Activated CD8-positive, alpha-beta T cell treated with anti-CD3 and anti-CD28 coated beads for 36 hours (primary cell): ENCODE data around the gene CABP5. TPM values are rescaled to one million over a fixed set of nuclear protein-coding genes. Genes with fewer than 3 reads are reported as not detected.

Experiments used
- ATAC-seq: fragments of 200-7000 bp; cut with Tn5 transposase; one replicate; pipeline ENCODE4 v1.10.0; 2021; ENCODE audit warnings: mild to moderate bottlenecking, moderate library complexity
- CTCF ChIA-PET: fragments of 350-600 bp; sonication (Branson Sonifier 250); formaldehyde crosslinking; loops from one replicate; lab custom pipeline; 2021; ENCODE audit warnings: antibody characterized with exemption; lab: Charles Lee
- POLR2A ChIA-PET: fragments of 350-600 bp; sonication (Branson Sonifier 250); formaldehyde crosslinking; loops from one replicate; lab custom pipeline; 2021; ENCODE audit warnings: antibody characterized with exemption; lab: Charles Lee
- DNase-seq: peaks from one replicate; pipeline ENCODE4 v3.0.0-alpha.2; 2020
- H3K27ac Mint-ChIP-seq: one replicate; pipeline ENCODE4 v1.8.0; 2021; ENCODE audit warnings: mild to moderate bottlenecking, mixed read lengths
- H3K27me3 Mint-ChIP-seq: one replicate; pipeline ENCODE4 v1.8.0; 2021; ENCODE audit warnings: mixed read lengths
- H3K36me3 Mint-ChIP-seq: one replicate; pipeline ENCODE4 v1.8.0; 2021; ENCODE audit warnings: low read depth, mixed read lengths
- H3K4me1 Mint-ChIP-seq: one replicate; pipeline ENCODE4 v1.8.0; 2021; ENCODE audit warnings: low read depth, mixed read lengths
- H3K4me3 Mint-ChIP-seq: one replicate; pipeline ENCODE4 v1.8.0; 2021; ENCODE audit warnings: mild to moderate bottlenecking, moderate library complexity, mixed read lengths
- H3K9me3 Mint-ChIP-seq: one replicate; pipeline ENCODE4 v1.8.0; 2021; ENCODE audit warnings: mixed read lengths
- intact Hi-C: fragments of 100-400 bp; cut with micrococcal nuclease; formaldehyde crosslinking; loops from one replicate; pipeline ENCODE4 v1.10.0; 2022
- total RNA-seq, 2 experiments: library from RNA; stranded (reverse); gene quantifications; one replicate each; pipeline ENCODE4 v1.2.3, GENCODE V29; 2021
- TF ChIP-seq, protein P1 (sequence below): fragments of 200-600 bp; IDR thresholded peaks from one replicate; pipeline ENCODE4 v1.8.0; 2022; ENCODE audit warnings: antibody characterized with exemption, mild to moderate bottlenecking

The CABP5 gene
- total RNA-seq, 2 experiments from 2014 or later: not detected

DNA sequence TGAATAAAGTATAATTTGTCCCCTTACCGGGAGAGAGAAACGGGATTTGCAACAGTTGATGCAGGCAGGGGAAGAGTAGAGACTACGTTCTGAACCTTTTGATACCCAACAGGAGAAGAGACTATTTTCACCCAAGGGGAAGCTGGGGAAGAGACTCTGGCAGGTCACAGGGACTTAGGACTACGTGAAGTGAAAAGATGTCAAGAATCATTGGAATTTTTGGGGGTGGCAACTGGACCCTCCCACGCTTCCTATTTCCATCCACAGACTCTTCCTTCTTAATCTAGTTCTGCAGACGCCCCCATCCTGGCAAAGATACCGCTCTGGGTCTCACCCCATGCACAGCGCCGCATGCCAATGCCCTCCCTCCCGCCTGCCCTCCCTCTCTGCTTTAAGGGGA is 13.8 kb downstream of the CABP5 start:
- Mint-ChIP-seq H3K27ac (no peak overlapping the region), H3K36me3 (no peaks in the 10 kb centered on the region), H3K9me3 (no peaks in the 10 kb centered on the region), H3K4me3 (no peak overlapping the region), H3K4me1 (no peaks in the 10 kb centered on the region), H3K27me3 (peaks cover 18% of the 10 kb centered on the region)
- CTCF ChIA-PET: interaction anchor here (1.0 kb wide), 1 partner anchor 73 kb away, joined by 3 read pairs; no protein-coding TSS in a partner anchor
- TF ChIP-seq, protein P1, sequence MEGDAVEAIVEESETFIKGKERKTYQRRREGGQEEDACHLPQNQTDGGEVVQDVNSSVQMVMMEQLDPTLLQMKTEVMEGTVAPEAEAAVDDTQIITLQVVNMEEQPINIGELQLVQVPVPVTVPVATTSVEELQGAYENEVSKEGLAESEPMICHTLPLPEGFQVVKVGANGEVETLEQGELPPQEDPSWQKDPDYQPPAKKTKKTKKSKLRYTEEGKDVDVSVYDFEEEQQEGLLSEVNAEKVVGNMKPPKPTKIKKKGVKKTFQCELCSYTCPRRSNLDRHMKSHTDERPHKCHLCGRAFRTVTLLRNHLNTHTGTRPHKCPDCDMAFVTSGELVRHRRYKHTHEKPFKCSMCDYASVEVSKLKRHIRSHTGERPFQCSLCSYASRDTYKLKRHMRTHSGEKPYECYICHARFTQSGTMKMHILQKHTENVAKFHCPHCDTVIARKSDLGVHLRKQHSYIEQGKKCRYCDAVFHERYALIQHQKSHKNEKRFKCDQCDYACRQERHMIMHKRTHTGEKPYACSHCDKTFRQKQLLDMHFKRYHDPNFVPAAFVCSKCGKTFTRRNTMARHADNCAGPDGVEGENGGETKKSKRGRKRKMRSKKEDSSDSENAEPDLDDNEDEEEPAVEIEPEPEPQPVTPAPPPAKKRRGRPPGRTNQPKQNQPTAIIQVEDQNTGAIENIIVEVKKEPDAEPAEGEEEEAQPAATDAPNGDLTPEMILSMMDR: no peak
- DNase-seq: no peak
- intact Hi-C loops: no loop called here
- POLR2A ChIA-PET: no interaction called here
- ATAC-seq: no peak

- no peaks in the 10 kb centered on the region for H3K36me3 Mint-ChIP-seq
- H3K4me3 Mint-ChIP-seq: no peak overlapping the region
- ATAC-seq (no peak), DNase-seq (no peak)
- ChIA-PET POLR2A (no interaction called here), CTCF (interaction anchor here (1.0 kb wide), 1 partner anchor 74 kb away, joined by 3 read pairs; no protein-coding TSS in a partner anchor)
- intact Hi-C loops: no loop called here
- H3K27ac Mint-ChIP-seq: no peak overlapping the region
- TF ChIP-seq, protein P1: no peak
- H3K9me3 Mint-ChIP-seq: no peaks in the 10 kb centered on the region
- peaks cover 18% of the 10 kb centered on the region for H3K27me3 Mint-ChIP-seq
- H3K4me1 Mint-ChIP-seq: no peaks in the 10 kb centered on the region
Measured at GRCh38 chr19:48029431-48029830, 14.4 kb downstream of the CABP5 start.

DNA sequence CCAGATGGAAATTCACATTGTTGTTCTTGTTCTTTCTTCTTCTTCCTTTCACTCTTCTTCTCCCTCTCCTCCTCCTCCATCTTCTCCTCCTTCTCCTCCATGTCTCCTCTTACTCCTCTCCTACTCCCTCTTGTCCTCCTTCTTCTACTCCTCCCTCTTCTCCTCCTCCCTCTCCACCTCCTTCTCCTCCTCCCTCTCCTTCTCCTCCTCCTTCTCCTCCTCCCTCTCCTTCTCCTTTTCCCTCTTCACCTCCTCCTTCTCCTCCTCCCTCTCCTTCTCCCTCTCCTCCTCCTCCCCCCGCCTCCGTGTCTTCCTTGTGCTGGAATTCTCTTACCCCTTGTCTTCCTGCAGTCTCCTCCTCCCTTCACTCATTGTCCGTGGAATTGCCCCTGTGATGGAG is 18.4 kb downstream of the CABP5 start:
- peaks cover 17% of the 10 kb centered on the region for H3K27me3 Mint-ChIP-seq
- DNase-seq (no peak), ATAC-seq (no peak)
- H3K9me3 Mint-ChIP-seq: no peaks in the 10 kb centered on the region
- H3K36me3 Mint-ChIP-seq: no peaks in the 10 kb centered on the region
- no peaks in the 10 kb centered on the region for H3K4me1 Mint-ChIP-seq
- POLR2A ChIA-PET: no interaction called here
- no peak overlapping the region for H3K4me3 Mint-ChIP-seq
- H3K27ac Mint-ChIP-seq: no peak overlapping the region
- intact Hi-C loops: no loop called here
- TF ChIP-seq, protein P1: no peak
- CTCF ChIA-PET: no interaction called here

DNA sequence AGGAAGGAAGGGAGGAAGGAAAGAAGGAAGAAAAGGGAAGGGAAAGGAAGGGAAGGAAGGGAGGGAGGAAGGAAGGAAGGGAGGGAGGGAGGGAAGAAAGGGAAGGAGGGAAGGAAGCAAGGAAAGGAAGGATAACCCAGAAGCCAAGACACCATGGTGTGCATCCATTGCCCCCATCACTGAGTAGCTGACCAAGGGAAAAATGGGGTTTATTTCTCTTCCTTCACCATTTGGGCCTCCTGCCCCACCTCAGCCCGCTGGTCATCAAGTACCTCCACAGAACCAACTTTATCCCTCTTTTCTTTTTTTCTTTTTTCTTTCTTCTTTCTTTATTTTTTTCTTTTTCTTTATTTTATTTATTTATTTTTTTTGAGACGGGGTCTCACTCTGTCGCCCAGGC is 20.4 kb downstream of the CABP5 start:
- H3K36me3 Mint-ChIP-seq: no peaks in the 10 kb centered on the region
- peaks cover 20% of the 10 kb centered on the region for H3K27me3 Mint-ChIP-seq
- POLR2A ChIA-PET: no interaction called here

DNA sequence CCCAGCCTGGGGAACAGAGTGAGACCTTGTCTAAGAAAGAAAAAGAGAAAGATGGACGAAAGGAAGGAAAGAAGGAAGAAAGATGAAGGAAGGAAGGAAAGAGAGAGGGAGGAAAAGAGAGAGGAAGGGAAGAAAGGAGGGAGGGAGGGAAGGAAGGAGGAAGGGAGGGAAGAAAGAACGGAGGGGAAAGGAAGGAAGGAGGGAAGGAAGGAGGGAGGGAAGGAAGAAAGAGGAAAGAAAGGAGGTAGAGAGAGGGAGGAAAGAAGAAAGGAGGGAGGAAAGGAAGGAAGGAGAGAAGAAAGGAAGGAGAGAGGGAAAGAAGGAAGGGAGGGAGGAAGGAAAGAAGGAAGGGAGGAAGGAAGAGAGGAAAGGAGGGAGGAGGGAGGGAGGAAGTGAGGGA is 20.9 kb downstream of the CABP5 start:
- Mint-ChIP-seq H3K27ac (no peak overlapping the region), H3K4me1 (no peaks in the 10 kb centered on the region), H3K36me3 (no peaks in the 10 kb centered on the region), H3K27me3 (peaks cover 20% of the 10 kb centered on the region), H3K4me3 (no peak overlapping the region), H3K9me3 (no peaks in the 10 kb centered on the region)
- POLR2A ChIA-PET: no interaction called here
- CTCF ChIA-PET: no interaction called here
- ATAC-seq (no peak), DNase-seq (no peak)
- intact Hi-C loops: no loop called here
- TF ChIP-seq, protein P1: no peak

More for the DNA sequence above, 20.4 kb downstream of the CABP5 start:
- TF ChIP-seq, protein P1: no peak
- no peak overlapping the region for H3K4me3 Mint-ChIP-seq
- CTCF ChIA-PET: no interaction called here
- no peaks in the 10 kb centered on the region for H3K4me1 Mint-ChIP-seq
- no peak for DNase-seq
- no peak for ATAC-seq
- intact Hi-C loops: no loop called here
- H3K27ac Mint-ChIP-seq: no peak overlapping the region
- no peaks in the 10 kb centered on the region for H3K9me3 Mint-ChIP-seq
